HEK293 (cell line): ENCODE results near the gene DHRS13.

ENCODE experiments used
- CTCF ChIA-PET: fragments of 350-600 bp; formaldehyde crosslinking; extraction: SDS; loops from one replicate; lab custom pipeline; 2021; ENCODE audit warnings: antibody characterized with exemption; lab: Yijun Ruan, JAX
- POLR2A ChIA-PET: fragments of 300-600 bp; formaldehyde crosslinking; extraction: SDS; loops from one replicate; lab custom pipeline; 2020; ENCODE audit warnings: antibody characterized with exemption, inconsistent platforms; lab: Yijun Ruan, JAX
- H3K27ac ChIP-seq: fragments of 200-500 bp; sonication (Bioruptor generic); 2 replicates; pipeline ENCODE4 v1.5.1; 2014; ENCODE audit warnings: low read depth, low read length, control low read depth, inconsistent platforms; ENCODE audit errors: extremely low read depth
- H3K36me3 ChIP-seq, 2 experiments: fragments of 200-500 bp in 1 of 2; sonication (Bioruptor generic) in 1 of 2; 1 replicate in 1 of 2; 2 replicates in 1 of 2; pipeline ENCODE4 v1.5.1; 2014 to 2017; ENCODE audit warnings: inconsistent platforms in 2 of 2, low read length in 2 of 2; ENCODE audit not compliant: control insufficient read depth in 2 of 2, insufficient read depth in 1 of 2
- H3K4me1 ChIP-seq: fragments of 200-500 bp; sonication (Bioruptor generic); 2 replicates; pipeline ENCODE4 v1.5.1; 2014; ENCODE audit warnings: mild to moderate bottlenecking, low read length, inconsistent platforms; ENCODE audit not compliant: control insufficient read depth, insufficient read depth
- H3K4me3 ChIP-seq: 2 replicates; pipeline ENCODE4 v1.5.1; 2011; ENCODE audit warnings: low read depth, mild to moderate bottlenecking, control low read depth, low read length, moderate library complexity
- H3K9me3 ChIP-seq: fragments of 200-500 bp; sonication (Bioruptor generic); 2 replicates; pipeline ENCODE4 v1.5.1; 2014; ENCODE audit warnings: low read depth, low read length, inconsistent platforms; ENCODE audit not compliant: control insufficient read depth, insufficient read depth
- CTCF ChIP-seq: fragments of 450-650 bp; formaldehyde crosslinking; IDR thresholded peaks from 2 replicates; pipeline ENCODE4 v1.5.1; 2016; ENCODE audit warnings: missing biosample characterization, missing genetic modification characterization
- GLIS1 ChIP-seq: fragments of 450-650 bp; formaldehyde crosslinking; IDR thresholded peaks from 2 replicates; pipeline ENCODE4 v1.5.1; 2016; ENCODE audit warnings: missing biosample characterization, missing genetic modification characterization
- PATZ1 ChIP-seq: fragments of 450-650 bp; formaldehyde crosslinking; IDR thresholded peaks from 2 replicates; pipeline ENCODE4 v1.5.1; 2016; ENCODE audit warnings: missing biosample characterization, missing genetic modification characterization
- ZFHX2 ChIP-seq: fragments of 450-650 bp; formaldehyde crosslinking; conservative IDR thresholded peaks from 2 replicates; pipeline ENCODE4 v1.5.1; 2016; ENCODE audit warnings: missing biosample characterization, missing genetic modification characterization
- ZFP37 ChIP-seq: fragments of 450-650 bp; formaldehyde crosslinking; IDR thresholded peaks from 2 replicates; pipeline ENCODE4 v1.5.1; 2016; ENCODE audit warnings: missing biosample characterization, missing genetic modification characterization
- ZNF10 ChIP-seq: fragments of 450-650 bp; formaldehyde crosslinking; IDR thresholded peaks from 2 replicates; pipeline ENCODE4 v1.5.1; 2017; ENCODE audit warnings: missing biosample characterization, missing genetic modification characterization
- ZNF140 ChIP-seq: fragments of 450-650 bp; formaldehyde crosslinking; IDR thresholded peaks from 2 replicates; pipeline ENCODE4 v1.5.1; 2016; ENCODE audit warnings: missing biosample characterization, missing genetic modification characterization
- ZNF223 ChIP-seq: fragments of 450-650 bp; formaldehyde crosslinking; IDR thresholded peaks from 2 replicates; pipeline ENCODE4 v1.5.1; 2016; ENCODE audit warnings: missing biosample characterization, missing genetic modification characterization
- ZNF404 ChIP-seq: fragments of 450-650 bp; formaldehyde crosslinking; IDR thresholded peaks from 2 replicates; pipeline ENCODE4 v1.5.1; 2017; ENCODE audit warnings: missing biosample characterization, missing genetic modification characterization
- ZNF514 ChIP-seq: fragments of 450-650 bp; formaldehyde crosslinking; IDR thresholded peaks from 2 replicates; pipeline ENCODE4 v1.5.1; 2016; ENCODE audit warnings: missing biosample characterization, missing genetic modification characterization
- ZNF544 ChIP-seq: fragments of 450-650 bp; formaldehyde crosslinking; IDR thresholded peaks from 2 replicates; pipeline ENCODE4 v1.5.0; 2017; ENCODE audit warnings: missing biosample characterization, missing genetic modification characterization
- ZNF626 ChIP-seq: fragments of 450-650 bp; sonication (Bioruptor Pico); formaldehyde crosslinking; IDR thresholded peaks from 2 replicates; pipeline ENCODE4 v1.5.1; 2018; ENCODE audit warnings: missing biosample characterization, missing genetic modification characterization, inconsistent platforms
- ZNF654 ChIP-seq: fragments of 450-650 bp; formaldehyde crosslinking; IDR thresholded peaks from 2 replicates; pipeline ENCODE4 v1.5.1; 2016; ENCODE audit warnings: low read depth, missing biosample characterization, missing genetic modification characterization
- ZNF768 ChIP-seq: fragments of 450-650 bp; formaldehyde crosslinking; IDR thresholded peaks from 2 replicates; pipeline ENCODE4 v1.5.1; 2018; ENCODE audit warnings: missing biosample characterization, mild to moderate bottlenecking, missing genetic modification characterization
- TF ChIP-seq, protein P1 (sequence below): fragments of 450-650 bp; formaldehyde crosslinking; IDR thresholded peaks from 2 replicates; pipeline ENCODE4 v1.5.1; 2017; ENCODE audit warnings: missing biosample characterization, missing genetic modification characterization

The DHRS13 gene

GRCh38 chr17:28918295-28918694 lies 15.4 kb upstream of the DHRS13 start (continued):
- TF ChIP-seq ZNF223 (tag by site-specific recombination) (no peak), ZNF626 (tag by site-specific recombination) (no peak), ZNF140 (no peak), ZNF544 (tag by site-specific recombination) (no peak)

- Histone ChIP-seq H3K36me3 (peaks cover 84 to 96% of the 10 kb centered on the region in 2 experiments), H3K4me3 (no peak overlapping the region), H3K27ac (no peak overlapping the region), H3K9me3 (no peaks in the 10 kb centered on the region), H3K4me1 (no peaks in the 10 kb centered on the region)
- POLR2A ChIA-PET: interaction anchor here (1.9 kb wide), 1 partner anchor 36 kb away, joined by 4 read pairs; no protein-coding TSS in a partner anchor
- no peak for TF ChIP-seq ZNF768 (tag by site-specific recombination)
- no peak for TF ChIP-seq ZFP37
- TF ChIP-seq GLIS1 (tag by site-specific recombination): no peak
- TF ChIP-seq, protein P1, sequence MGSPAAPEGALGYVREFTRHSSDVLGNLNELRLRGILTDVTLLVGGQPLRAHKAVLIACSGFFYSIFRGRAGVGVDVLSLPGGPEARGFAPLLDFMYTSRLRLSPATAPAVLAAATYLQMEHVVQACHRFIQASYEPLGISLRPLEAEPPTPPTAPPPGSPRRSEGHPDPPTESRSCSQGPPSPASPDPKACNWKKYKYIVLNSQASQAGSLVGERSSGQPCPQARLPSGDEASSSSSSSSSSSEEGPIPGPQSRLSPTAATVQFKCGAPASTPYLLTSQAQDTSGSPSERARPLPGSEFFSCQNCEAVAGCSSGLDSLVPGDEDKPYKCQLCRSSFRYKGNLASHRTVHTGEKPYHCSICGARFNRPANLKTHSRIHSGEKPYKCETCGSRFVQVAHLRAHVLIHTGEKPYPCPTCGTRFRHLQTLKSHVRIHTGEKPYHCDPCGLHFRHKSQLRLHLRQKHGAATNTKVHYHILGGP (tag by site-specific recombination): no peak
- no peak for TF ChIP-seq ZNF514 (tag by site-specific recombination)
- no peak for TF ChIP-seq ZNF404 (tag by site-specific recombination)
- CTCF ChIA-PET: interaction anchor here (0.7 to 3.3 kb wide), 14 partner anchors 9 to 234 kb away, joined by 3 to 23 read pairs (median 6); partner anchors contain the start of genes DHRS13 and TLCD1
These were observed 14.6 kb upstream of the DHRS13 start for GRCh38 chr17:28917465-28917864.

GRCh38 chr17:28917029-28917428 lies 14.2 kb upstream of the DHRS13 start:
- TF ChIP-seq PATZ1 (tag by site-specific recombination) (no peak), ZNF10 (0 out of 2 replicates have a peak, but pooled peaks have one; percentile 22)
- Histone ChIP-seq H3K4me1 (no peaks in the 10 kb centered on the region), H3K9me3 (no peaks in the 10 kb centered on the region), H3K4me3 (no peak overlapping the region), H3K27ac (no peak overlapping the region), H3K36me3 (peaks cover 84 to 96% of the 10 kb centered on the region in 2 experiments)
- CTCF ChIA-PET: interaction anchor here (0.7 to 3.3 kb wide), 15 partner anchors 9 to 273 kb away, joined by 3 to 23 read pairs (median 5); partner anchors contain the start of genes DHRS13 and TLCD1
- POLR2A ChIA-PET: interaction anchor here (1.5 kb wide), 2 partner anchors 35 to 190 kb away, joined by 3 to 4 read pairs; partner anchors contain the start of gene PHF12

- Histone ChIP-seq H3K4me1 (no peaks in the 10 kb centered on the region), H3K27ac (no peak overlapping the region), H3K4me3 (no peak overlapping the region), H3K36me3 (peaks cover 83 to 96% of the 10 kb centered on the region in 2 experiments)
- CTCF ChIA-PET: interaction anchor here (0.7 to 3.3 kb wide), 18 partner anchors 9 to 273 kb away, joined by 3 to 23 read pairs (median 4); partner anchors contain the start of genes DHRS13 and TLCD1
- TF ChIP-seq ZFHX2: no peak
- peak; percentile 58; the same call in 1 of the 2 replicates for TF ChIP-seq CTCF (tag by site-specific recombination)
- peak; percentile 71 for TF ChIP-seq ZNF654
- TF ChIP-seq, all 188 proteins: peak for 2
- POLR2A ChIA-PET: interaction anchor here (1.5 kb wide), 2 partner anchors 35 to 189 kb away, joined by 3 to 4 read pairs; partner anchors contain the start of gene PHF12
- H3K9me3 ChIP-seq: no peaks in the 10 kb centered on the region
These were observed 13.5 kb upstream of the DHRS13 start for GRCh38 chr17:28916302-28916934.
